ENCODE measurements around the gene CEP63. TPM values are rescaled to one million over a fixed set of nuclear protein-coding genes. Genes with fewer than 3 reads are reported as not detected.

CEP63 gene
- polyA plus RNA-seq, 3 donors: 11.1 to 18.8 (median 17.2) TPM

GRCh38 chr3:134471521-134472193 is 14.2 kb upstream of the CEP63 start:
- Mint-ChIP-seq H3K36me3 (peaks cover 29 to 34% of the 10 kb centered on the region in 2 donors), H3K27me3 (ENCODE audit: low read depth in 3 of 3) (peaks cover 0 to 5% (median 2%) of the 10 kb centered on the region in 3 donors), H3K9me3 (peaks cover 0 to 3% (median 0%) of the 10 kb centered on the region in 7 donors), H3K4me1 (no peaks in the 10 kb centered on the region), H3K4me3 (no peak overlapping the region), H3K27ac (no peak overlapping the region)
- Histone ChIP-seq H4K20me1 (ENCODE audit: insufficient read depth, low read length) (no peaks in the 10 kb centered on the region), H3K36me3 (replicated peaks in 1 of 2; ENCODE audit: control insufficient read depth in 1 of 2, insufficient read depth in 2 of 2, low read length in 2 of 2) (peaks cover 8 to 43% of the 10 kb centered on the region in 2 donors), H3K4me2 (replicated peaks; ENCODE audit: extremely low read depth, low read length, poor library complexity, severe bottlenecking) (no peak overlapping the region), H3K27me3 (ENCODE audit: control insufficient read depth in 2 of 2, insufficient read depth in 2 of 2, low read length in 2 of 2) (no peaks in the 10 kb centered on the region), H3K27ac (ENCODE audit: low read depth in 1 of 2, low read length in 2 of 2) (no peak overlapping the region), H2AFZ (ENCODE audit: insufficient read depth, low read depth, low read length, poor library complexity, severe bottlenecking) (no peak overlapping the region), H3K9ac (ENCODE audit: insufficient read depth, low read length, poor library complexity, severe bottlenecking) (no peak overlapping the region), H3K9me3 (replicated peaks in 1 of 2; ENCODE audit: control insufficient read depth in 1 of 2, insufficient read depth in 1 of 2, low read length in 2 of 2) (no peaks in the 10 kb centered on the region), H3K79me2 (ENCODE audit: insufficient read depth, low read length) (no peaks in the 10 kb centered on the region), H3K4me3 (replicated peaks in 1 of 3; ENCODE audit: low read depth in 2 of 3, low read length in 3 of 3) (no peak overlapping the region), H3K4me1 (ENCODE audit: control insufficient read depth in 1 of 2, insufficient read depth in 2 of 2, low read length in 2 of 2) (no peaks in the 10 kb centered on the region)
- intact Hi-C loops (cut with micrococcal nuclease): loop anchor here (5.0 kb wide), 2 partner anchors 159 to 259 kb away; no protein-coding TSS in a partner anchor
- TF ChIP-seq CTCF (IDR thresholded peaks at IDR 0.05): no peak
- WGBS (ENCODE audit: insufficient coverage): 100% methylated on average over 2 of the region's 8 CpGs
- DNase-seq: no peak

DNA sequence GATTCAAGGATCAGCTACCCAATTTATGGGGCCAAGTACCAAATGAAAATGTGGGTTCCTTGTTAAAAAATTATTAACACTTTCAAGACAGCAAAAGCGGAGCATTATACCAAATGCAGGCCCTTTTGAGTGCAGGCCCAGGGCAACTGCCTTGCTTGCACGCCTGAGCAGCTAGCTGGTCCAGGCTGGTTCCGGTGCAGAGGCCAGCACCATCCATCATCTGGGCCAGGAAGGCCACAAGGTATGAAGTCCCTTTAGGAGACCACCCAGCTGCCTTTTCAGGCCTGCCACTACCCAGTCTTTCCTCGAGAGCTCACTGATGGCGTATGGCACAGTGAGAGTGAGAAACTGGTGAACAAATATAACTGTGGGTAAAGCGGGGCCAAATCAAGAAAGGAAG is 13.0 kb upstream of the CEP63 start:
- TF ChIP-seq CTCF (IDR thresholded peaks at IDR 0.05): no peak
- no peaks in the 10 kb centered on the region for H4K20me1 ChIP-seq (ENCODE audit: insufficient read depth, low read length)
- Mint-ChIP-seq H3K4me1 (no peaks in the 10 kb centered on the region), H3K4me3 (no peak overlapping the region), H3K27ac (no peak overlapping the region), H3K27me3 (ENCODE audit: low read depth in 3 of 3) (peaks cover 0 to 3% (median 2%) of the 10 kb centered on the region in 3 donors), H3K9me3 (peaks cover 0 to 3% (median 0%) of the 10 kb centered on the region in 7 donors), H3K36me3 (peaks cover 40 to 46% of the 10 kb centered on the region in 2 donors)
- no peak for DNase-seq
- no peaks in the 10 kb centered on the region for H3K9me3 ChIP-seq (replicated peaks in 1 of 2; ENCODE audit: control insufficient read depth in 1 of 2, insufficient read depth in 1 of 2, low read length in 2 of 2)
- no peak overlapping the region for H3K4me2 ChIP-seq (replicated peaks; ENCODE audit: extremely low read depth, low read length, poor library complexity, severe bottlenecking)
- intact Hi-C loops (cut with micrococcal nuclease): loop anchor here (5.0 kb wide), 2 partner anchors 161 to 261 kb away; no protein-coding TSS in a partner anchor
- H3K9ac ChIP-seq (ENCODE audit: insufficient read depth, low read length, poor library complexity, severe bottlenecking): no peak overlapping the region
- H3K79me2 ChIP-seq (ENCODE audit: insufficient read depth, low read length): no peaks in the 10 kb centered on the region
- H3K4me1 ChIP-seq (ENCODE audit: control insufficient read depth in 1 of 2, insufficient read depth in 2 of 2, low read length in 2 of 2): no peaks in the 10 kb centered on the region
- no peak overlapping the region for H3K4me3 ChIP-seq (replicated peaks in 1 of 3; ENCODE audit: low read depth in 2 of 3, low read length in 3 of 3)
- no peak overlapping the region for H2AFZ ChIP-seq (ENCODE audit: insufficient read depth, low read depth, low read length, poor library complexity, severe bottlenecking)
- H3K36me3 ChIP-seq (replicated peaks in 1 of 2; ENCODE audit: control insufficient read depth in 1 of 2, insufficient read depth in 2 of 2, low read length in 2 of 2): peaks cover 20 to 55% of the 10 kb centered on the region in 2 donors
- H3K27ac ChIP-seq (ENCODE audit: low read depth in 1 of 2, low read length in 2 of 2): no peak overlapping the region
- WGBS (ENCODE audit: insufficient coverage): 98% methylated on average over 3 of the region's 6 CpGs
- H3K27me3 ChIP-seq (ENCODE audit: control insufficient read depth in 2 of 2, insufficient read depth in 2 of 2, low read length in 2 of 2): no peaks in the 10 kb centered on the region
